A673 (cell line): ENCODE results near the gene EPHA4. TPM values are rescaled to one million over a fixed set of nuclear protein-coding genes. Genes with fewer than 3 reads are reported as not detected.

Experiments used
- BruUV-seq: library from RNA; stranded (reverse); fragments of 400-500 nt; replicated peaks from 2 replicates; lab custom pipeline; 2021; lab: Mats Ljungman, UMichigan
- CTCF ChIA-PET: fragments of 300-600 bp; sonication (Branson Sonifier 250); formaldehyde crosslinking; loops from one replicate; lab custom pipeline; 2022; ENCODE audit warnings: antibody characterized with exemption; lab: Charles Lee
- POLR2A ChIA-PET: fragments of 300-600 bp; sonication (Branson Sonifier 250); formaldehyde crosslinking; loops from one replicate; lab custom pipeline; 2022; ENCODE audit warnings: antibody characterized with exemption; ENCODE audit not compliant: low non-redundant PET; lab: Charles Lee
- DNase-seq: peaks from one replicate; pipeline ENCODE4 v3.0.0-alpha.2; 2015; ENCODE audit warnings: low spot score
- H3K27ac ChIP-seq: fragments of 200-600 bp; sonication (generic); 2 replicates; pipeline ENCODE4 v1.5.1; 2016; ENCODE audit warnings: mixed run types, low read depth, mild to moderate bottlenecking, mixed read lengths, antibody characterized with exemption, low read length; ENCODE audit not compliant: poor library complexity, severe bottlenecking
- H3K27me3 ChIP-seq: fragments of 200-600 bp; sonication (generic); replicated peaks from 2 replicates; pipeline ENCODE4 v1.6.1; 2017; ENCODE audit warnings: mixed run types, low read depth, mild to moderate bottlenecking, mixed read lengths, antibody characterized with exemption, low read length; ENCODE audit not compliant: insufficient read depth, poor library complexity
- H3K36me3 ChIP-seq: fragments of 200-600 bp; sonication (generic); 2 replicates; pipeline ENCODE4 v1.6.1; 2016; ENCODE audit warnings: mixed run types, mild to moderate bottlenecking, mixed read lengths, antibody characterized with exemption, low read length; ENCODE audit not compliant: insufficient read depth, poor library complexity, severe bottlenecking
- H3K4me1 ChIP-seq: fragments of 200-600 bp; sonication (generic); 2 replicates; pipeline ENCODE4 v1.6.1; 2017; ENCODE audit warnings: mixed run types, mild to moderate bottlenecking, mixed read lengths, antibody characterized with exemption, low read length; ENCODE audit not compliant: insufficient read depth, poor library complexity, severe bottlenecking
- H3K4me3 ChIP-seq: fragments of 200-600 bp; sonication (generic); 2 replicates; pipeline ENCODE4 v1.5.1; 2016; ENCODE audit warnings: low read depth, mixed run types, mild to moderate bottlenecking, mixed read lengths, low read length; ENCODE audit not compliant: poor library complexity, severe bottlenecking
- H3K9me3 ChIP-seq: fragments of 200-600 bp; sonication (generic); 2 replicates; pipeline ENCODE4 v1.6.1; 2016; ENCODE audit warnings: mixed run types, low read depth, mild to moderate bottlenecking, mixed read lengths, antibody characterized with exemption, low read length; ENCODE audit not compliant: poor library complexity, severe bottlenecking
- CTCF ChIP-seq: fragments of 300-800, 200-600 bp; sonication (generic); conservative IDR thresholded peaks from 2 replicates; pipeline ENCODE4 v1.5.1; 2017; ENCODE audit warnings: low read depth, mild to moderate bottlenecking, antibody characterized with exemption, low read length, moderate library complexity, mixed read lengths
- EZH2 ChIP-seq: fragments of 200-600 bp; sonication (generic); IDR thresholded peaks from 2 replicates; pipeline ENCODE4 v1.6.1; 2017; ENCODE audit warnings: borderline replicate concordance, low read depth, mild to moderate bottlenecking, mixed read lengths, antibody characterized with exemption, low read length; ENCODE audit not compliant: poor library complexity, severe bottlenecking
- intact Hi-C: fragments of 100-400 bp; cut with micrococcal nuclease; formaldehyde crosslinking; loops from one replicate; pipeline ENCODE4 v1.10.0; 2022; ENCODE audit not compliant: unreplicated experiment
- total RNA-seq: library from RNA; stranded (reverse); gene quantifications from 2 replicates; pipeline ENCODE4 v1.2.3, GENCODE V29; 2021

The EPHA4 gene
- total RNA-seq, 1 experiment from 2014 or later: 39.5 TPM

- H3K9me3 ChIP-seq: no peaks in the 10 kb centered on the region
- intact Hi-C loops: no loop called here
- H3K4me1 ChIP-seq: no peaks in the 10 kb centered on the region
- H3K36me3 ChIP-seq: no peaks in the 10 kb centered on the region
- no peak overlapping the region for H3K4me3 ChIP-seq
- H3K27me3 ChIP-seq: no peaks in the 10 kb centered on the region
- ChIA-PET POLR2A (no interaction called here), CTCF (no interaction called here)
- BruUV-seq: no TSS peak
- TF ChIP-seq CTCF (no peak), EZH2 (no peak)
- H3K27ac ChIP-seq: no peak overlapping the region
- no peak for DNase-seq
Measured at GRCh38 chr2:221377597-221377996, 194.5 kb downstream of the EPHA4 start.

GRCh38 chr2:221377066-221377465 lies 195.0 kb downstream of the EPHA4 start:
- no peak for DNase-seq
- POLR2A ChIA-PET: no interaction called here
- H3K36me3 ChIP-seq: no peaks in the 10 kb centered on the region

GRCh38 chr2:221374234-221374633 lies 197.9 kb downstream of the EPHA4 start:
- POLR2A ChIA-PET: no interaction called here
- CTCF ChIA-PET: no interaction called here
- Histone ChIP-seq H3K36me3 (no peaks in the 10 kb centered on the region), H3K4me3 (no peak overlapping the region), H3K27ac (no peak overlapping the region), H3K9me3 (no peaks in the 10 kb centered on the region), H3K4me1 (no peaks in the 10 kb centered on the region), H3K27me3 (no peaks in the 10 kb centered on the region)
- intact Hi-C loops: no loop called here
- no TSS peak for BruUV-seq
- no peak for DNase-seq
- TF ChIP-seq EZH2: no peak

More at GRCh38 chr2:221377066-221377465, 195.0 kb downstream of the EPHA4 start:
- Histone ChIP-seq H3K9me3 (no peaks in the 10 kb centered on the region), H3K4me1 (no peaks in the 10 kb centered on the region), H3K27ac (no peak overlapping the region), H3K27me3 (no peaks in the 10 kb centered on the region), H3K4me3 (no peak overlapping the region)
- no TSS peak for BruUV-seq
- CTCF ChIA-PET: no interaction called here
- TF ChIP-seq CTCF (no peak), EZH2 (no peak)
- intact Hi-C loops: no loop called here

GRCh38 chr2:221372907-221373306 lies 199.2 kb downstream of the EPHA4 start:
- no peak for DNase-seq
- Histone ChIP-seq H3K27me3 (no peaks in the 10 kb centered on the region), H3K9me3 (no peaks in the 10 kb centered on the region), H3K4me1 (no peaks in the 10 kb centered on the region), H3K4me3 (no peak overlapping the region), H3K36me3 (no peaks in the 10 kb centered on the region), H3K27ac (no peak overlapping the region)
- ChIA-PET POLR2A (no interaction called here), CTCF (no interaction called here)
- TF ChIP-seq CTCF (no peak), EZH2 (no peak)
- intact Hi-C loops: no loop called here
- BruUV-seq: no TSS peak
